ENCODE measurements around the gene MIB1. TPM values are rescaled to one million over a fixed set of nuclear protein-coding genes. Genes with fewer than 3 reads are reported as not detected.

Gene MIB1
- total and polyA plus RNA-seq, 2 donors (not counting 1 experiment from before 2014, with no cell fraction given), result 22.3 to 51.0 TPM

DNA sequence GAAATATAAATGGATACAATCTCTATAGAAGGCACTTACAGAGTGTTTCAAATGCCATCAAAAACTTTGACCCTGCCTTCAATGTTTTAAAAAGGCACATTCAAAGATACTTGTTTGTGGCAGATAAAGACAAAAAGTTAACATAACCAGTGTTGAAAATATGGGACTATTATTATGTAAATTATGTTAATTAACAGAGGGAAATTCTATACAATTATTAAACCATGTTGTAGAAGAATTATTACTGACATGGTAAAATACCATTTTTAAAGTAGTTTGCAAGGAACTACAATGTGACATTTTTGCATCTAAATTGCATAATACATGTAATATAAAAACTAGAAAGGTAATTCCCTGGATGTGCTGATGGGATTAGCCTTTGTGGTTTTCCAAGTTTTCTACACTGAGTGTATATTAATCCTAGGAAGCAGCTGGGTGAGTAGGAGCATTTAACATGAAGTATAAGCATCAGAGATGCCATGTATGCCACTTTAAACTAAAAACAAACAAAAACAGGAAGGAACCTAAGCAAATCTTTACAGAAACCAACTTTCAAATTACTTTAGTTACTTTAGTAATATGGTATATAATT lies 21.7 kb downstream of the MIB1 start:
- Histone ChIP-seq H3K36me3 (ENCODE audit: control insufficient read depth, insufficient read depth, low read length) (no peaks in the 10 kb centered on the region), H3K4me2 (ENCODE audit: extremely low read depth, insufficient read depth, low read length) (no peak overlapping the region), H3K4me3 (replicated peaks in 1 of 4; ENCODE audit: control extremely low read depth in 1 of 4, insufficient read depth in 1 of 4, low read depth in 3 of 4, low read length in 4 of 4) (no peak overlapping the region), H3K27ac (ENCODE audit: insufficient read depth, low read length) (no peak overlapping the region), H3K9me3 (ENCODE audit: control insufficient read depth, insufficient read depth, low read depth, low read length) (no peaks in the 10 kb centered on the region), H3K79me2 (ENCODE audit: control insufficient read depth, insufficient read depth, low read length) (peaks cover 11% of the 10 kb centered on the region), H3K4me1 (ENCODE audit: control insufficient read depth, extremely low read depth, insufficient read depth, low read length) (no peaks in the 10 kb centered on the region), H3K27me3 (ENCODE audit: control insufficient read depth, insufficient read depth, low read length) (no peaks in the 10 kb centered on the region), H2AFZ (ENCODE audit: low read length) (no peak overlapping the region), H4K20me1 (ENCODE audit: control insufficient read depth, extremely low read depth, insufficient read depth, low read length) (no peaks in the 10 kb centered on the region), H3K9ac (ENCODE audit: insufficient read depth, low read length) (no peak overlapping the region)
- TF ChIP-seq EZH2 (IDR thresholded peaks at IDR 0.05; ENCODE audit: low read length, missing control alignments), result no peak
- TF ChIP-seq, protein P1, sequence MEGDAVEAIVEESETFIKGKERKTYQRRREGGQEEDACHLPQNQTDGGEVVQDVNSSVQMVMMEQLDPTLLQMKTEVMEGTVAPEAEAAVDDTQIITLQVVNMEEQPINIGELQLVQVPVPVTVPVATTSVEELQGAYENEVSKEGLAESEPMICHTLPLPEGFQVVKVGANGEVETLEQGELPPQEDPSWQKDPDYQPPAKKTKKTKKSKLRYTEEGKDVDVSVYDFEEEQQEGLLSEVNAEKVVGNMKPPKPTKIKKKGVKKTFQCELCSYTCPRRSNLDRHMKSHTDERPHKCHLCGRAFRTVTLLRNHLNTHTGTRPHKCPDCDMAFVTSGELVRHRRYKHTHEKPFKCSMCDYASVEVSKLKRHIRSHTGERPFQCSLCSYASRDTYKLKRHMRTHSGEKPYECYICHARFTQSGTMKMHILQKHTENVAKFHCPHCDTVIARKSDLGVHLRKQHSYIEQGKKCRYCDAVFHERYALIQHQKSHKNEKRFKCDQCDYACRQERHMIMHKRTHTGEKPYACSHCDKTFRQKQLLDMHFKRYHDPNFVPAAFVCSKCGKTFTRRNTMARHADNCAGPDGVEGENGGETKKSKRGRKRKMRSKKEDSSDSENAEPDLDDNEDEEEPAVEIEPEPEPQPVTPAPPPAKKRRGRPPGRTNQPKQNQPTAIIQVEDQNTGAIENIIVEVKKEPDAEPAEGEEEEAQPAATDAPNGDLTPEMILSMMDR (conservative IDR thresholded peaks at IDR 0.05 in 1 of 2, IDR thresholded peaks at IDR 0.05 in 1 of 2; ENCODE audit: low read depth in 1 of 2, low read length in 2 of 2), result no peak
- DNase-seq (ENCODE audit: low read depth in 2 of 2), result no peak

DNA sequence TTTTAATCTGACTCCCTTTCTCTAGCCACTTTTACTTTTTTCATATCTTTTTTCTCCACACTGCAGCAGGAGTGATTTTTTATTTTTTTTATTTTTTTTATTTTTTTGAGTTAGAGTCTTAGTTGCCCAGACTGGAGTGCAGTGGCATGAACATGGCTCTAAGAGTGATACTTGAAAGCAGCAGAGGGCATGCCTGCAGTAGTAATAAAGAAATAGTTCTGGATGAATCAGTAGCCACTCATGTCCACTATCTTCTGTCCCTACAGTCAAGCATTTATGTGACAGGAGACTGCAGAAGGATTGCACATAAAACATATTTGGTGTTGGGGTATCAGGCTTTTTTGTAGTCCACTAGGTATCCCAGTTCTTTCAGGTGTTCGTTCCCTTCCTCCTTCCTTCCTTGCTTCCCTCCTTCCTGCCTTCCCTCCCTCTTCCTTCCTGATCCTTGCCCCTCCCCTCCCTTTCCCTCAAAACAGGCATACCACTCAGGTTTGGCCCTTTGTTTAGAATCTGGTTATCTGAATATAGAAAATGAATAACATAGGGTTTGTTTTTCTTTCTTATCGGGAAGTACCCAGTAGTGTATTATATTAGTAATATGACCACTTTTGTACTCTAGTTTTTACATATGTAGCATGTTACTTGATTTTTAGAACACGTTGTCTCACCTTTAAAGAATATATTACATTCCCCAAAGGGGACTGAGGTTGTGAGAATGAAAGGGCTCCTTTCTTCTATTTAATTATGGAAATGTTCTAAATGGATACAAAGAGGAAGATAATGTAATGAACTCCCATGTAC lies 23.5 kb downstream of the MIB1 start:
- Histone ChIP-seq H3K9me3 (ENCODE audit: control insufficient read depth, insufficient read depth, low read depth, low read length) (no peaks in the 10 kb centered on the region), H3K9ac (ENCODE audit: insufficient read depth, low read length) (no peak overlapping the region), H3K4me2 (ENCODE audit: extremely low read depth, insufficient read depth, low read length) (no peak overlapping the region), H4K20me1 (ENCODE audit: control insufficient read depth, extremely low read depth, insufficient read depth, low read length) (no peaks in the 10 kb centered on the region), H3K4me3 (replicated peaks in 1 of 4; ENCODE audit: control extremely low read depth in 1 of 4, insufficient read depth in 1 of 4, low read depth in 3 of 4, low read length in 4 of 4) (no peak overlapping the region), H3K27ac (ENCODE audit: insufficient read depth, low read length) (no peak overlapping the region), H3K36me3 (ENCODE audit: control insufficient read depth, insufficient read depth, low read length) (no peaks in the 10 kb centered on the region), H3K27me3 (ENCODE audit: control insufficient read depth, insufficient read depth, low read length) (no peaks in the 10 kb centered on the region), H3K4me1 (ENCODE audit: control insufficient read depth, extremely low read depth, insufficient read depth, low read length) (no peaks in the 10 kb centered on the region), H3K79me2 (ENCODE audit: control insufficient read depth, insufficient read depth, low read length) (peaks cover 11% of the 10 kb centered on the region), H2AFZ (ENCODE audit: low read length) (no peak overlapping the region)
- no peak for TF ChIP-seq EZH2 (IDR thresholded peaks at IDR 0.05; ENCODE audit: low read length, missing control alignments)
- no peak for DNase-seq (ENCODE audit: low read depth in 2 of 2)

DNA sequence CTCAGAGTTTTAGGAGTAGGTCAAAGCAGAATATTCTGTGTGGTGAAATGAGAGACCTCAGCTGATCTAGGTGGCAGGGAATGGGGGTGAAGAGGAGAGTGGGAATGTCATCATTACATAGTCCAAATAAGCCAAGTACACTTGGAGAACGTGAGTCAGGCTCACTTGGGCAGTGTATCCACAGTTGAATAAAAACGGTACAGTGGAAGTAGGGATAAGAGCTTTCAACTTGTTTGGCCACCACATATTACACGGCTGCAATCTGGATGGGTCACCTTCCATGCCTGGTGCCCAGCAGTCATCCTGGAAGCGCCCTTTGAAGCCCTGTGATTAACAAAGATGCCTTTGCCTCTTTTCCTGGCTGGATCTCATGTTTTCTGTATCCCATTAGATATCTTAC lies 28.6 kb downstream of the MIB1 start:
- peak in 1 of 2 donors; percentile 32 for DNase-seq (ENCODE audit: low read depth in 2 of 2)
- no peaks in the 10 kb centered on the region for H4K20me1 ChIP-seq (ENCODE audit: control insufficient read depth, extremely low read depth, insufficient read depth, low read length)
- H3K36me3 ChIP-seq (ENCODE audit: control insufficient read depth, insufficient read depth, low read length), result no peaks in the 10 kb centered on the region
- H3K27me3 ChIP-seq (ENCODE audit: control insufficient read depth, insufficient read depth, low read length), result no peaks in the 10 kb centered on the region
- H2AFZ ChIP-seq (ENCODE audit: low read length), result no peak overlapping the region
- no peak overlapping the region for H3K4me3 ChIP-seq (replicated peaks in 1 of 4; ENCODE audit: control extremely low read depth in 1 of 4, insufficient read depth in 1 of 4, low read depth in 3 of 4, low read length in 4 of 4)
- H3K79me2 ChIP-seq (ENCODE audit: control insufficient read depth, insufficient read depth, low read length), result no peaks in the 10 kb centered on the region
- H3K9me3 ChIP-seq (ENCODE audit: control insufficient read depth, insufficient read depth, low read depth, low read length), result no peaks in the 10 kb centered on the region
- H3K9ac ChIP-seq (ENCODE audit: insufficient read depth, low read length), result no peak overlapping the region
- peak overlapping the region; percentile 41 for H3K27ac ChIP-seq (ENCODE audit: insufficient read depth, low read length)
- no peak for TF ChIP-seq EZH2 (IDR thresholded peaks at IDR 0.05; ENCODE audit: low read length, missing control alignments)
- TF ChIP-seq, protein P1 (conservative IDR thresholded peaks at IDR 0.05 in 1 of 2, IDR thresholded peaks at IDR 0.05 in 1 of 2; ENCODE audit: low read depth in 1 of 2, low read length in 2 of 2), result no peak
- no peaks in the 10 kb centered on the region for H3K4me1 ChIP-seq (ENCODE audit: control insufficient read depth, extremely low read depth, insufficient read depth, low read length)
- no peak overlapping the region for H3K4me2 ChIP-seq (ENCODE audit: extremely low read depth, insufficient read depth, low read length)

Measured in fibroblast of lung (primary cell).